Fibroblast of pulmonary artery (primary cell): ENCODE results near the gene CHD3.

Experiments
- DNase-seq: peaks from one replicate; pipeline ENCODE4 v3.0.0-alpha.2; 2010; ENCODE audit warnings: low read depth
- H3K4me3 ChIP-seq: replicated peaks from 2 replicates; pipeline ENCODE4 v1.5.1; 2011; ENCODE audit warnings: low read depth, mild to moderate bottlenecking, control low read depth, low read length, moderate library complexity
- CTCF ChIP-seq: IDR thresholded peaks from 2 replicates; pipeline ENCODE4 v1.5.1; 2011; ENCODE audit warnings: mild to moderate bottlenecking, control low read depth, low read length, inconsistent platforms; ENCODE audit errors: missing control alignments

CHD3 gene

DNA sequence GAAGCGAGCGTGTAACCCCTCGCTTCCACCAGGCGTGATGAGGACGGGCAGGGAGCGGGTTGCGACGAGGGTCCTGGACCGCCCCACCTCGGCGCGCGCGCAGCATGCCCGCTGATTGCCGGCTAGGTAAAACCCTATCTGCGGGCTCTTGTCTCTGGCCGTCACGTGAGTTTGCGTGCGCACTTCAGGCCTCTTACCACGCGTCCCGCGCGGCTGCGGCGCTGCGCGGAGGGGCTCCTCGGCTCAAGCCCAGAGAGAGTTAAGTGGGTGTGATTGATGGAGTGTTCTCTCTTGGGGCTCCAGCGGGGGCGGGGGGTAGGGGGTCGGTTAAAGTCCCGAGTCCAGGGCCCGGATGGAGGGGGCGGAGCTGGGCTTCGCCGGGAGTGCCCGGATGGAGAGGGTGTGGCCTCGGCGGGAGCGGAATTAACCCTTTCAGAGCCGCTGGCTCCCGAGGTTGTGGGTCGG lies 46.6 kb upstream of the CHD3 start:
- TF ChIP-seq CTCF: no peak
- H3K4me3 ChIP-seq: peak overlapping the region; percentile 81
- DNase-seq: peak; percentile 90

- no peak for TF ChIP-seq CTCF
- DNase-seq: peak; percentile 95
- H3K4me3 ChIP-seq: peak overlapping the region; percentile 81
Observed at GRCh38 chr17:7842380-7843256, 46.0 kb upstream of the CHD3 start.

- no peak for TF ChIP-seq CTCF
- peak overlapping the region; percentile 81 for H3K4me3 ChIP-seq
- no peak for DNase-seq
Observed at GRCh38 chr17:7843257-7843535, 45.4 kb upstream of the CHD3 start.

DNA sequence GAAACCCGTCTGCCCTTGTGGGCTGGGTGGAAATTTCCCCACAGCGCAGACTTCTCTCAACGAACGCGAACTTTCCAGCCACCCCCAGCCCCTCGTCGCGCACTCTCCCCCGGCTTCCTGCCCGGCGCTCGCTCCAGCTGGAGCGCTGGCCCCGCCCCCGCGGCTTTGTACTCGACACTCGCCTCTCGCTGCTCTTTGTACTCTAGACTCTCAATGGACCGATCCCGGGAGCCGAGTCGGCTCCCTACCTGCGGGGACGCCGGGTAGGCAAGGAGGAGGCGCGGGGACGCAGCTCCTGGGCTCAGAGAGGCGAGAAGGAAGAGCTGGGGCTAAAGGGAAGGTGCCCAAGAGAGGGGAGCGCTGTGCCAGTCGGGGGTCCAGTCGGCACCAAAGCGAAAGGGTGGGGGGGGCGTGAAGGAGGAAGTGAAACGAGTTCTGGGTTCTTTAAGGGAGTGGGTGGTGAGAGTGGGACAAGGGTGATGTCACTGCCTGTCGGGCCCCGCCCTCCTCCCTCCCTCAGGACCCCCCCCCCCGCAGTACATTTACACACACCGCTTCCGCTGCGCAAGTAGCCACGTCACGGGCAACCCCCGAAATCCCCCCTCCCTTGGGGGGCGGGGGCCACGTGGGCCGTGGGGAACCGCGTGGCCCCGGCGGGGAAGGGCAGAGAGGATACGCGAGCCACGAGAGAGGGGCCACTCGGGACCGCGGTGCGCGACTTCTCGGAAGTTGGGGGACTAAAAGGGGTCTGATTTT lies 44.9 kb upstream of the CHD3 start:
- TF ChIP-seq CTCF: no peak
- peak; percentile 92 for DNase-seq

DNA sequence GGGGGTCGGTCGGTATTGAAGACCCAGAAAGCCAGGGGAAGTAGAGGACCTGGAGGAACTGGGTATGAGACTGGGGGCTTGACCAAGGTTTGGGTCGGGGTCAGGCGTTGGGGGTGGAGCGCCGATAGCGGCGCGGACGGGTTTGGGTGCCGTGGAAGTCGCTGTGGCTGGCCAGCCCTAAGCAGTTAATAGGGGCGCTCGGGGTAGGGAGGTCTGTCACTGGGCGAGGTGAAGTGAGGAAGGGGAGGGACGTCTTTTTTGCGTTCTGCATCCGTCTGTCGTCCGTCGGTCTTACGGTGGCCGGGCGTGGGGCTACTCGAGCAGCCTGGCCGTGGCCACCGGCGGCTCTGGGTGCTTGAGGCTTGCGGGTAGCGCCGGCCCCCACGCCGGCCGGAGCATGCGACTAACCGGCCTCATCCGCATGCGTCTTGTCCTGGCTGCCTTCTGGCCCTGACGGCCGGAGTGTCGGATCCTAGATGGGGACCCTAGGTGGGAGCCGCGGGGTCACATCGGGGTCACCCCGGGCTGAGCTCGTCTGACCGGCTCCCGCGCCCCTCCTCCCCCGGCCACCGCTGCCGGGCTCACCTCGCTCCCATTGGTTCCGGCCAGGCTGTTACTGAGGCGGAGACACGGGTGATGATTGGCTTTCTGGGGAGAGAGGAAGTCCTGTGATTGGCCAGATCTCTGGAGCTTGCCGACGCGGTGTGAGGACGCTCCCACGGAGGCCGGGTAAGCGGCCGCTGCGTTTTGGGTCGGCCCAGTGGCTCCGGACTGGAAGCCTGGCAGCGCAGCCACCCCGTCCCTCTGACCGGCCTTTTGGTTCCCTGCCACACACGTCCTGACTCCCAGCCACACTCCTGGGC lies 44.1 kb upstream of the CHD3 start:
- peak; percentile 96 for DNase-seq
- no peak for TF ChIP-seq CTCF
- peak overlapping the region; percentile 81 for H3K4me3 ChIP-seq

More for the DNA sequence above, 44.9 kb upstream of the CHD3 start:
- H3K4me3 ChIP-seq: peak overlapping the region; percentile 81

DNA sequence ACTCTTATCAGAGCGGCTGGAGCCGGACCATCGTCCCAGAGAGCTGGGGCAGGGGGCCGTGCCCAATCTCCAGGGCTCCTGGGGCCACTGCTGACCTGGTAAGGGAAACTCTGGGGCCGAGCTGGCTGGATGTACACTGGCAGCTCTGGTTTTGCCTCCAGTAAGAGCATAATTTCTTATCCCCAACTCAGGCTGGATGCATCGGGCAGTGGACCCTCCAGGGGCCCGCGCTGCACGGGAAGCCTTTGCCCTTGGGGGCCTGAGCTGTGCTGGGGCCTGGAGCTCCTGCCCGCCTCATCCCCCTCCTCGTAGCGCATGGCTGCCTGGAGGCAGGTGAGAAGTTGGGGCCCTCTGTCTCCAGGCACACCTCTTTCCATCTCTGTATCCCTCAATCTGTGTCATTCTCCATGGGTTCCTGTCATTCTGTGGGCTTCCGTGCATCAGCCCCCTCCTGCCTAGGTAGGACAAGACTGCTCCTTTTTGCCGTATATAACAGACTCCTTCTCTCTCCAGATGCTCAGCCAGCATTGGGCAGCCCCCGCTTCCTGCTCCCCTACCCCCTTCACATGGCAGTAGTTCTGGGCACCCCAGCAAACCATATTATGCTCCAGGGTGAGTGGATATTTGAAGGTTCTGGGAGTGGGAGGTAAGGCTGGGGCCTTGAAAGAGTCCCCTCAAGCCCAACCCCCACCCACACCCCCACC lies 43.1 kb upstream of the CHD3 start:
- H3K4me3 ChIP-seq: peak overlapping the region; percentile 81
- TF ChIP-seq CTCF: no peak
- no peak for DNase-seq
